GM18520 (cell line): Measurements from ENCODE around the gene CHD9NB.

Experiments used
- ATAC-seq: cut with Tn5 transposase; IDR thresholded peaks from one replicate; pipeline ENCODE4 v1.9.1; 2021; ENCODE audit not compliant: unreplicated experiment

Gene CHD9NB

DNA sequence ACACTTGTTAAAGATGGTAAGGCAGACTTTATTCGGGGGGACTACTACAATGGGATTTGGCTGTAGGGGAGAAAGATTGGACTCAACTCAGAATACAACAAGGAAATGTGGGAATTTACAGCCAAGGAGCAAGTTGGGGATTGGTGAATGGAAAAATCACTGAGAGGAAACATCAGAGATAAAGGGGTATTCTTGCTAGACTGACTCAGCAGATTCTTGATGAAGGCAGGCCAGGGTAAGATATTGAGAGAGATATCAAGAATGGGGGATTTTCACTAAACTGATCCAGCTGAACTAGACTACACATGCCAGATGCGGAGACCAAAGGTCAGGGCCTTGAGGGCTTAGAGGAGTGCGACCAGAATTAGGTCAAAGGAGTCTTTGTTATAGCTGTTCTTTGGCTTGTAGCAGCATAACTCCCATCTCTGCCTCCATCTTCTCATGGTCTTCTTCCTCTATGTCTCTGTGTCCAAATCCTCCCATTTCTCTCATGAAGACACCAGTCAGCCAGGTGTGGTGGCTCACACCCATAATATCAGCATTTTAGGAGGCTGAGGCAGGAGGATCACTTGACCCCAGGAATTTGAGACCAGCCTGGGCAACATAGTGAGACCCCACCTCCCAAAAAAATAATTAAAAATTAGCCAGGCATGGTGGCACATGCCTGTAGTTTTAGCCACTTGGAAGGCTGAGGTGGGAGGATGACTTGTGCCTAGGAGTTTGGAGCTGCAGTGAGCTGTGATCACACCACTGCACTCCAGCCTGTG is 17.3 kb downstream of the CHD9NB start:
- no peak for ATAC-seq

DNA sequence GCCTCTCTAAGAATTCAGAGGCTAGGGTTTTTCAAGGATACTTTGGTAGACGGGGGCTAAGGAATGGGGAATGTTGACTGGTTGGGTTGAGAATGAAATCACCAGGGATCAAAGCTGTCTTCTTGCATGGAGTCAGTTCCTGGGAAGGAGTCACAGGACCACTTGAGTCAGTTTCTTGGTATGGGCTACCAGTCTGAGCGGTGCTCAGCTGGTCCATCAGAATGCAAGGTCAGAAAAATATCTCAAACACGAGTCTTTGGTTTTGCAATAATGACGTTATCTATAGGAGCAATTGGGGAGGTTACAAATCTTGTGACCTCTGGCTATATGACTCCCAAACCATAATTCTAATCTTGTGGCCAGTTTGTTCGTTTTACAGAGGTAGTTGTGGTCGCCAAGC is 18.4 kb downstream of the CHD9NB start:
- no peak for ATAC-seq

DNA sequence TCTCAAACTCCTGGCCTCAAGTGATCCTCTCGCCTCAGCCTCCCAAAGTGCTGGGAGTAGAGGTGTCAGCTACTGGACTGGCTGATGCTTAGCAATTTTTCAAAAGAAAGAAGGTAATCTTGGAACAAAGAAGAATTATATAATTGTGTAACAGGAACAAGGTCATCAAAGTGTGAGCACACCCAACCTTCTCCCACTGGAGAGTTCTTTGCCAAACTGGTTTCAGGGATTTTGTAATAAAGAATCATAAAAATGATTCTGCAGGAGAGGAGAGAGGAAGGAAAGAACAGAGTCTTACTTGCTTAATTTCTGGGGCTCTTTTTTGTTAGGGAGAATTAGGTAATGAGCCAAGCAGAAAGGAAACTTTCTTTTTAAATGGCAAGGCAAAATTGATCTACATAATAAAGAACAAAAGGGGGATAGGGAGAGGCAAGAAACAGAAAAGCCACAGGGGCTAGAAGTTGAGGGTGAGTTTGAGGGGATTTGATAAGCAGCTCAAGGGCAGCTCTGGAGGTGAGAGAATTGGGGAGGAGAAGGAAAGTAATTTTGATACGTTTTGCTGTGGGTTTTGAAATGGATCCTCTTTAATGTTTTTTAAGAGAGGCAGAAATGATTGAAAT is 21.3 kb downstream of the CHD9NB start:
- ATAC-seq: no peak

DNA sequence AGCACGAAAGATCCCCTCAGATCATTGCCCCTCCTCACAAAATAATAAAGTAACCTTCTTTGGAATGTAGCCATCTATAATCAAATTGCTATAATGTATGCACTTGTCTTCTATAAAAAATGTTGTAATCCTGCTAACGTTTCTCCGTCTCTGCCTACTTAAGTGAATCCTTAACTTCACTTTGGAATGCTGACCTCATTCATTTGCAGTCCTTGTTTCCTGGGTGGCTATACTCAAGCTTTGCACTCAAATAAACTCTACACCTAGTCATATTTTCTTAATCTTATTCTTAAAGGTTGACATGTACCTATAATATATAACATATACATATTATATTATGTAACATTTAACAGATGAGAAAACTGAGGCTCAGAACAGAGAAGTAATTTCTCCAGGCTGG is 22.7 kb downstream of the CHD9NB start:
- no peak for ATAC-seq

DNA sequence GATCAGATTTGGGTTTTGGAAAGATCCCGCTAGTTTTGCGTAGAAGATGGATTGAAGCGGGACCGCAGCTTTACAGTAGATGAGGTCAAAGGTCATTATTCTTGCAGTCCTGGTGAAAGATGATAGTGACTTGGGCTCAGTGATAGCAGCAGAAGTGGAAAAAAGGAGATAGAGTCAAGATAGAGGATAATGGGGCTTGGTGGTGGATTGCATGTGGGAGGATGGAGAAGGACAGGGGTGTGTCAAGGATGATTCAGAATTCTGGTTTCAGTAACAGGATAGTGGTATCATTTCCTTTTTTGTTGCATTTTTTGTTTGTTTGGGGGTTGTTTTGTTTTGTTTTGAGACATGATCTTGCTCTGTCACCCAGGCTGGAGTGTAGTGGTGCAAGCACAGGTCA is 28.7 kb downstream of the CHD9NB start:
- ATAC-seq: no peak

DNA sequence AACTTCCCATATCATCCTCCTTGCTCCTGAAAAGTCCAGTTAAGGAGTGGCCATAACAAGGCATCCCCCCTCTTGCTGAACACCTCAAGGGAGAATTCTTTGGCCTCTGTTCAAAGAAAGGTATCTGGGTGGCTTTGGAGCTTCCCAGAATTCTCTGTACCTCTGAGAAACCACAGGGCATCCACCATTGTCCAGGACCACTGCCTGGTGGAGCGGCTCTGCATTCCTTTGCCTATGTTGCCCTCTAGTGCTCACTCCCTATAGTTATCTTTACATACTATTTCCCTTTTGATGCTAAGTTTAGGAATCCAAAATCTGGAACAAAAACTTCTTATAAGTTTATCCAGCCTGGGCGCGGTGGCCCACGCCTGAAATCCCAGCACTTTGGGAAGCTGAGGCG is 30.3 kb downstream of the CHD9NB start:
- ATAC-seq: no peak

DNA sequence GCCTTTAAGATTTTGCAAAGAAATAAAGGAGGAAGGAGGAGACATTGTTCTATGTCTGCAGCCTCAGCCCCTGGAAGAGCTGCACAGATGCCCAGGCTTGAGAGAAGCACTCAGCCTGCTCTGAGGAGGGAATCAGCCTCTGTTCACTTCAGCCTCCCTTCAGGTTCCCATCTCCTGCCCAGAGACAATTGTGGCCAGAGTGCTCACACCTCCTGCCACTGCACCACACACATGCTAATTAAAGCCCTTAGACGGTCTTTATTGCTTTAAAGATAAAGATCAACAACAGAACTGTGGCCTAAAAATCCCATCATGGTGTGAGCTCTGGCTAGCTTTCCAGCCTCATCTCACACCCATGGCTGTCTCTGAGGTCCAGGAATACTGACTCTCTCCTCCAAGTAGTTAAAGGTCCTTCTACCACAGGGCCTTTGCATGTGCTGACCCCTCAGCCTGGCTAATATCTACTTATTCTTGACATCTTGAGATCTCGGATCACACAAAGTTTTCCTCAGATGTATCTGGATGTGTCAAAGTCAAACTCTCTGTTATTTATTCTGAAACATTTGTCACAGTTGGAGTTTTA is 33.8 kb downstream of the CHD9NB start:
- no peak for ATAC-seq

DNA sequence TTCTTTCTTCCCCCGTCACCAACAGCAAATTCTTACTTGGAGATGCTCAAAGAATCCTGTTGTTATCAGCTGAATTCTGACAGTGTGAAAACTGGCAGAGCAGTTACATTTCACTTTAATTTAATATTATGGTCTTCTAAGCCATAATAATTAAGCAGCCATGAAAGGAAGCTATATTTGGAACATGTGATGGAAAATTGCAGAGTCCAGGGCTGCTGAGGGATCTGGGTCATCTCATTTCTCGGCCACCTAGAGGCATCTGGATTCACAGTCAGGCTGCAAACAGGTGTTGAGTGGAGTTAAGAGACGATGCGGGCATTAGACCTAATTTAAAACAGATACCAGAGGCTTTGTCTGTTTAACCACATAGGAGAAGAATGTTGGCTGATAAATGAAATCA is 38.4 kb downstream of the CHD9NB start:
- ATAC-seq: no peak

DNA sequence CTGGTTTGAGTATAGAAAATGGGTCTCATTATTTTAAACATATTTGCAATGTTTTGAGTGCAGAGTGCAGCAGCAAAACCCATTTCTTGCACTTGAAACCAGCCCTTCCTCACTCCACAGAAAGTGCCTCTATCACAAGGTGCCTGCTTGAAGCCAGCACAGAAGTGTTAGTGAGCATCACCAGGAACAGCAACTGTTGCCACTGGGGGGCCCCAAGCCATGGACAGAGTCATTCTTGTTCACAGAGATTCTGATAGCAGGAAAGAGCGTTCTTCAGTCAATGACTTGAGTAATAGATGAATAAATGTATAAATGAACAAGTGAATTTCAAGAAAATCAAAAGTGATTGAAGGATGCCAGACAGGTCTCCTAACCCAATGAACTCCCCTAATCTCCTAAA is 45.6 kb downstream of the CHD9NB start:
- ATAC-seq: no peak

DNA sequence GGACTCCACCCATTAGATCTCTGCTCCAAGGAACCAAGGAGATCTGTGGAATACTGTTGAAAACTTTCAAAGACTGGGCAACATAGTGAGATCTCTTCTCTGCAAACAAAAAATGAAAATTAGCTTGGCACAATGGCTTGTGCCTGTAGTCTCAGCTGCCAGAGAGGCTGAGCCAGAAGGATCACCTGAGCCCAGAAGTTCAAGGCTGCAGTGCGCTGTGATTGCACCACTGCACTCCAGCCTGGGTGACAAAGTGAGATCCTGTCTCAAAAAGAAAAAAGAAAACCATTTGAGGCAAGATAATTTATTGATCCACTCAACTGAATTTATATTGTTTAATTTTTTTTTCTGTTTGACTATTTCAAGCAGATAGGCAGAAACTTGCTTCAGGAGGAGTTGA is 54.8 kb downstream of the CHD9NB start:
- ATAC-seq: no peak

DNA sequence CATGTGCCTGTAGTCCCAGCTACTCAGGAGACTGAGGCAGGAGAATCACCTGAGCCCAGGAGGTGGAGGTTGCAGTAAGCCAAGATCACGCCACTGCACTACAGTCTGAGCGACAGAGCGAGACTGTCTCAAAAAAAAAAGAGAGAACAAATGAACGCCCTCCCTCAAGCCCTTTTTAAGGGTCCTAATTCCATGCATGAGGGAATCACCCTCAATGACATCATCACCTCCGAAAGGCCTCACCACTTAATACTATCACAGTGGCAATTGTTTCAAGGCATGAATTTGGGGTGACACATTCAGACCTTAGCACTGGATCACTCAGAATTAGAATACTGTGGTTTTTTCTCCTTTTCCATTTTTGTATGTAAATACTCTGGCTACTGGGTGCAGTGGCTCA is 57.8 kb downstream of the CHD9NB start:
- ATAC-seq: no peak

DNA sequence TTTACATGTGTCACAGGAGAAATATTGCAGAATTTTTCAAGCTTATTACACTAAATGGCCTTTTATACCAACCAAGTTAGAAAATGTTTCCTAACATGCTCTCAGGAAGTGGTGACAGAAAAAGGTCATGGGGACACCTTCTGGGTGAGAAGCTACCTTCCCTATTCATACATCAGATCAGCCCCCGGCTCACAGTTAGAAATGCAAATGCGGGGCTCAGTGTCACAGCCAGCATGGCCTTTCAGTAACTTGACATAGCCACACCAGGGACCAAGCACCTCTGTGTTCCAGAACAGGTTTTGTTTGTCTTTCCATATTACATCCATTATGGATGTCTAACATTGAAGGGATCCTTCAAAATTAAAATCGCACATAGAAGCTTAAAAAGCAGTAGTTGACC is 59.5 kb downstream of the CHD9NB start:
- no peak for ATAC-seq

DNA sequence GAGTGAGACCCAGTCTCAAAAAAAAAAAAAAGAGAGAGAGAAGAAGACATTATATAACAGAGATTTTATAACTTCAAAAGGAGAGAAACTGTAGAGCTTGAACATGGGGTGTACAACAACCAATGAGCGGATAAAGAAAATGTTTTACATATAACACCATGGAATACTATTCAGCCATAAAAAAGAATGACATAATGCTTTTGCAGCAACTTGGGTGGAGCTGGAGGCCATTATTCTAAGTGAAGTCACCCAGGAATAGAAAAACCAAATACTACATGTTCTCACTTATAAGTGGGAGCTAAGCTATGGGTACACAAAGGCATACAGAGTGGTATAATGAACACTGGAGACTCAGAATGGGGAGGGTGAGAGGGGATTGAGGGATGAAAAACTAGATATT is 61.1 kb downstream of the CHD9NB start:
- ATAC-seq: no peak
